ENCODE data around the gene SLC29A1.

DNA sequence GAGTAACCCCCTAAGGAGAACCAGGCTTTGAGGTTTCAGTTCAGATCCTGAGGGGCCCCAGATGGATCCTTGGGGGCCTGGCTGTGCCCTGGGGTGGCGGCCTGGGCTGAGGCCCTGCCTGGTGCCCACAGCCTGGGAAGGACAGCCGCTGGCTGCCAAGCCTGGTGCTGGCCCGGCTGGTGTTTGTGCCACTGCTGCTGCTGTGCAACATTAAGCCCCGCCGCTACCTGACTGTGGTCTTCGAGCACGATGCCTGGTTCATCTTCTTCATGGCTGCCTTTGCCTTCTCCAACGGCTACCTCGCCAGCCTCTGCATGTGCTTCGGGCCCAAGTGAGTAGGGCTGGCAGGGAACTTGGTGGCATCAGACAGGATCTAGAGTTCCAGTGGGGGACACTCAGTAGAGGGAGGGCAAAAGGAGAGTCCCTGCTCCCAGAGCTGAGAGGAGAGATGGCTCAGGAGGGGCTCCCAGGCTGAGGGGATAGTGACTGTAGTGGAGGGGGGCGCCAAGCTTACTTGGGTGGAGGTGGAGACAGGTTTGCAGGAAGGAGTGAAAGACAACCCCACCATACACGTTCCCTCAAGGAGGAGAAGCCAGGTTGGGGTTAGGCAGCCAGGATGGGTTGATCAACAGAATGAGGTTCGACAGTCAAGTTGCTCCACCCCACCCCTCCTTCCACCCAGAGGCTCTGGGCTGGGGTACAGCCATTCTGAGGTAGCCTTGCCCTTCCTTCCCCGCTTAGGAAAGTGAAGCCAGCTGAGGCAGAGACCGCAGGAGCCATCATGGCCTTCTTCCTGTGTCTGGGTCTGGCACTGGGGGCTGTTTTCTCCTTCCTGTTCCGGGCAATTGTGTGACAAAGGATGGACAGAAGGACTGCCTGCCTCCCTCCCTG, 9.5 kb downstream of the SLC29A1 start:
- TF ChIP-seq CTCF (conservative IDR thresholded peaks at IDR 0.05; ENCODE audit: low read depth, low read length) (no peak), EZH2 (IDR thresholded peaks at IDR 0.05; ENCODE audit: borderline replicate concordance, low read depth, low read length, poor library complexity, severe bottlenecking) (no peak)

All from A673 (cell line).